ENCODE results near the gene PNRC2. TPM values are rescaled to one million over a fixed set of nuclear protein-coding genes. Genes with fewer than 3 reads are reported as not detected.

Gene PNRC2
- total and polyA plus RNA-seq, 2 of the 13 experiments (the other 11 are each of a cell fraction or from before 2014, with no cell fraction given): 74.9 to 97.5 TPM

DNA sequence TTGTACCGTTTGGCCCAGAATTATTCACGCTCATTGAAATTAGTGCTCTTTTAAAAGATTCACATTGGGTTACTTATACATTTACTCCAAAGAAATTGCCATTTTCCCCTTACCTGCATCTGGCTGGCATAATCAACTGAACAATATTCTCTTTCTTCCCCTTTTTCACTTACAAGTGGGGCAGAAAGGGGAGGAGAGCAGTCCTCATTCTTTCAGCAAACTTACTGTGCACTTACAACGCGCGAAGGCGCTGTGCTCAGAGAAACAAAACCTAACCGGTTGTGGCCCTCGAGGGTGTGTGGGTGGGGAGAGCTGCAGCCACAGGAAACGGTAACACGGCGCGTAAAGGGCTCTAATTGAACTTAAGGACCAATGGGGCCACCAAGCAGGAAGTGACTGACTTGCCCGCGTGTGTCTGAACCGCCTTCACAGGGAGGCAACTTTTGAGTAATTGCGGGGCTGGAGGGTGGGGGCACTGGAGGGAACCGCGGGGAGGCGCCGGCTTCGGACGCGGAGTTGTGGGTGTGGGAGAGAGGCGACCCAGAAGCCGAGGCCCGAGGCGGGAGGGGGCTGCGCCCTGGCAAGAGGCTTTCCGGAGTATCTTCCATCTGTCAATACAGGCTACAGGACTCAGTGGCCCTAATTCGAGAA is 693 bp upstream of the PNRC2 start (continued):
- TF ChIP-seq, protein P1, sequence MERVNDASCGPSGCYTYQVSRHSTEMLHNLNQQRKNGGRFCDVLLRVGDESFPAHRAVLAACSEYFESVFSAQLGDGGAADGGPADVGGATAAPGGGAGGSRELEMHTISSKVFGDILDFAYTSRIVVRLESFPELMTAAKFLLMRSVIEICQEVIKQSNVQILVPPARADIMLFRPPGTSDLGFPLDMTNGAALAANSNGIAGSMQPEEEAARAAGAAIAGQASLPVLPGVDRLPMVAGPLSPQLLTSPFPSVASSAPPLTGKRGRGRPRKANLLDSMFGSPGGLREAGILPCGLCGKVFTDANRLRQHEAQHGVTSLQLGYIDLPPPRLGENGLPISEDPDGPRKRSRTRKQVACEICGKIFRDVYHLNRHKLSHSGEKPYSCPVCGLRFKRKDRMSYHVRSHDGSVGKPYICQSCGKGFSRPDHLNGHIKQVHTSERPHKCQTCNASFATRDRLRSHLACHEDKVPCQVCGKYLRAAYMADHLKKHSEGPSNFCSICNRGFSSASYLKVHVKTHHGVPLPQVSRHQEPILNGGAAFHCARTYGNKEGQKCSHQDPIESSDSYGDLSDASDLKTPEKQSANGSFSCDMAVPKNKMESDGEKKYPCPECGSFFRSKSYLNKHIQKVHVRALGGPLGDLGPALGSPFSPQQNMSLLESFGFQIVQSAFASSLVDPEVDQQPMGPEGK (CRISPR knock-in tag; IDR thresholded peaks at IDR 0.05): peak; percentile 52
- TF ChIP-seq ZNF567 (CRISPR knock-in tag; IDR thresholded peaks at IDR 0.05; ENCODE audit: borderline replicate concordance): no peak
- TF ChIP-seq RXRB (CRISPR knock-in tag; IDR thresholded peaks at IDR 0.05; ENCODE audit: borderline replicate concordance): no peak
- TF ChIP-seq POLR2A (IDR thresholded peaks at IDR 0.05; ENCODE audit: insufficient read depth in 1 of 2, low read depth in 2 of 2, low read length in 2 of 2): peak in 1 of 2 experiments; percentile 50; a peak in 2 of 4 replicates
- TF ChIP-seq HNF4A (CRISPR knock-in tag; IDR thresholded peaks at IDR 0.05): 0 out of 2 replicates have a peak, but pooled peaks have one; percentile 4
- TF ChIP-seq SATB2 (CRISPR knock-in tag; IDR thresholded peaks at IDR 0.05): peak; percentile 40; the same call in 1 of the 2 replicates
- TF ChIP-seq PAF1 (CRISPR knock-in tag; IDR thresholded peaks at IDR 0.05): no peak
- peak; percentile 54 for TF ChIP-seq NFYB (CRISPR knock-in tag; IDR thresholded peaks at IDR 0.05)
- peak; percentile 33; the same call in 1 of the 2 replicates for TF ChIP-seq ZNF629 (CRISPR knock-in tag; conservative IDR thresholded peaks at IDR 0.05)
- TF ChIP-seq RAD51 (IDR thresholded peaks at IDR 0.05; ENCODE audit: borderline replicate concordance): no peak
- TF ChIP-seq FOXA1 (IDR thresholded peaks at IDR 0.05): no peak
- TF ChIP-seq FOXA1 (CRISPR knock-in tag; IDR thresholded peaks at IDR 0.05): no peak; the same call in none of the 2 replicates
- 0 out of 2 replicates have a peak, but pooled peaks have one; percentile 7 for TF ChIP-seq ZNF543 (CRISPR knock-in tag; IDR thresholded peaks at IDR 0.05)
